ENCODE results near the gene NR5A2. TPM values are rescaled to one million over a fixed set of nuclear protein-coding genes. Genes with fewer than 3 reads are reported as not detected.

The NR5A2 gene
- polyA plus RNA-seq, 3 donors from 2014 or later, result not detected

DNA sequence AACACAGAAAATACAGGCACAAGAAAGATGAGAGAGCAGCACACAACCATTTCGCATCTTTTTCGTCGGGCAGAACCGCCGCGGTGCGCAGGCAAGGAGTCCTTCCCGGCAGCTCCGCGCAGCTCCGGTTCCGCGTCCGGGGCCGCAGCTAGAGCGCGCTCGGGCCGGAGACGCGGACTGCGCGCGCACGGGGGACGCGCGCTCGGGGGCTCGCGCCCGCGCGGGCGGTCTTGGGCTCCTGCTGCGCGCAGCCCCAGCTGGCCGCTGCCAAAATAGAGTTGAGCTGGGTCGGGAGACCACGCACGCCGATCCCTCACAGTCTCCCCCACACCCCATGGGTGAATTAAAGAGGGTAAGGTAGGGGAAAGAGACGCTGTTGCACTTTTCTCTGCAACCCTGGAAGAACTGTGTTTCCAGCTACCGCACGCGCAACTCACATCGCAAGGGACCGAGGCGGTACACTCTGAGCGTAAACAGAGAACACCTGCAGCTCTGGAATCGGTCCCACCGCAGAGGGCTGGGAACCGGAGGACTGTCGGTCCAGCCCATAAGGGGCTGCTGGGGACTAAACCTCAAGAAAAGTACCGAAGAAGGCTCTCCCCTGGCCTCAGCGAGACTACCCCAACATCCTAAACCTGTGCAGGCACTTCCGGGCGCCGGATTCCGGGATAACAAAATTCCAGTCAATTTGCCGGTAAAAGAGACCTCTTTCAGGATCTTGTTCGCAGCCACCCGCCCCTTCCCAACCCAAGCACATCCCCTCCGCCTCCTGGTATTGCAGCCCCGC is 1.7 kb downstream of the NR5A2 start:
- DNase-seq, result no peak
- Mint-ChIP-seq H3K4me3 (peak overlapping the region; percentile 39 to 79 (median 71)), H3K27ac (no peak overlapping the region), H3K4me1 (peaks cover 6 to 7% of the 10 kb centered on the region in 2 donors), H3K9me3 (no peaks in the 10 kb centered on the region), H3K36me3 (no peaks in the 10 kb centered on the region), H3K27me3 (ENCODE audit: low read depth in 3 of 3) (peaks cover 8 to 16% (median 15%) of the 10 kb centered on the region in 3 donors)

DNA sequence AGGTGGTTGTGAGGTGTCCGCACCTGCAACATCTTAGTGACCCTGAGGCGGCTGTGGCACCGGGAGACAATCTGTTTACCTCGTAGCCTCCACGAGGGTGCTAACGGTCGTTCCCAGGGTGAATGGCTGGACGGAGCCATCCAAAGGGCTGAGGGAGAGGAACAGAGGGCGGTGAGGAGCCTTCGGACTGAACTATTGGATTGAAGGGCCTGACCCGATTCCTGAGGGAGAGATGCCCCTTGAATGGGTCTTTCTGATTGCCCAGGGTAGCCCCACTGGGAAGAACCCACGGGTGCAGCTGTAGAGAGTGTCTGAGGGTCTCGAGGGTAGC is 2.3 kb downstream of the NR5A2 start:
- Mint-ChIP-seq H3K36me3 (no peaks in the 10 kb centered on the region), H3K27me3 (ENCODE audit: low read depth in 3 of 3) (peaks cover 8 to 16% (median 15%) of the 10 kb centered on the region in 3 donors)

DNA sequence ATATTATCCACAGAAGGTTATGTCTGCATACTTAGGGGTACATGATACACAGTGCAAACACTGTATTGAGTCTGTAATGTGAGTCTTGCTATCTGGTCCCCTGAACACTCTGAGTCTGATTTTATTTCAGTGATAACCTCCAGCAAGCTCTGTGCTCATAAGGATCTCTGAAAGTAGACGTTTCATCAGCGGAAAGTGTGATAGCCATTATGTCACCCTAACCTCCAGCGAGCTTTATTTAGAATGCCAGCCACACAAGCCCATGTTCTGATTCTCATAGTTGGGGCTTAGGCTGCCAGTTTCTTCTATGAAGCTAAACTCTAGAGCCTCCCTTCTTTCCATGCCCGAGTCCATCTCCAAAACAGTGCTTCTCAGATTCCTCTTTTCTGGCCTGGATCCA is 3.3 kb downstream of the NR5A2 start:
- Mint-ChIP-seq H3K9me3 (no peaks in the 10 kb centered on the region), H3K36me3 (no peaks in the 10 kb centered on the region), H3K4me1 (peaks cover 6 to 9% of the 10 kb centered on the region in 2 donors), H3K4me3 (no peak overlapping the region), H3K27me3 (ENCODE audit: low read depth in 3 of 3) (peaks cover 10 to 16% (median 15%) of the 10 kb centered on the region in 3 donors), H3K27ac (no peak overlapping the region)
- DNase-seq, result no peak

More for the DNA sequence above, 2.3 kb downstream of the NR5A2 start:
- Mint-ChIP-seq H3K4me3 (peak overlapping the region in 3 of 5 donors; percentile 30 to 43 (median 34)), H3K9me3 (no peaks in the 10 kb centered on the region), H3K4me1 (peaks cover 6 to 7% of the 10 kb centered on the region in 2 donors), H3K27ac (no peak overlapping the region)
- no peak for DNase-seq

DNA sequence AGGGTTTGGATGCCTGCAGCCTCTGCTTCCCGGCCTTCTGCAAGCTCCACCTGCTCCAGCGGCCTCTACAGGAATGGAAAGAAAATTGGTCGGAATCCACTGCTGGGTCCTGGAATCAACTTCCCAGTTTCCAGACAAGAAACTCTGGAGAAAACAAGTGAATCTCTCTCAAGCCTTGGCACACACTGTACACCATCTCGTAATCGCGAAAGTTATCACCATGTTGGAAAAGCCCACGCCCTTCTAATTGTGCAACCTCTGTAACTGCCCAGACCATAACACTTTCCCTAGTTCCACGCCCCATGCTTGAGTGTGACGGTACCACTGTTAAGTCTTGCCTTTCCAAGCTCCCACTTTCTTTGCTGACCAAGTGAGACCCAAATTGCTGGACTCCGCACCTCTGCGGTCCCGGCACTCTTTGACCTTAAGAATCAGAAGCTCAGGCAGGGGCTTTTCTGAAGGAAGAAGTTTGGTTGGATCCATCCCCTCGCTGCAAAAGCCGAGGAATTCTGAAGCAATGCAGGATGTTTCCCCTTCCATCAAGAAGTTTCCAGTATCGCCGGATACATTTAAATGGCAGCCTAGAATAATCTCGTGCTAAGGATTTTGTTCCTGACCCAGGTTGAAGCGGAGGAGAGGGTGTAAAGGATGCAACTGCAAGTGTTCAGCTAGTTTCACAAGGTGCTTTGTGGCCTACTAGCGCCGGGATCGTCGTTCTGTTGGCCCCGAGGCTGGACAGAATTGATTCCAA is 6.2 kb downstream of the NR5A2 start:
- Mint-ChIP-seq H3K4me1 (peaks cover 8 to 11% of the 10 kb centered on the region in 2 donors), H3K27ac (no peak overlapping the region), H3K9me3 (no peaks in the 10 kb centered on the region), H3K27me3 (ENCODE audit: low read depth in 3 of 3) (peaks cover 21 to 33% (median 29%) of the 10 kb centered on the region in 3 donors), H3K36me3 (no peaks in the 10 kb centered on the region), H3K4me3 (no peak overlapping the region)
- no peak for DNase-seq

DNA sequence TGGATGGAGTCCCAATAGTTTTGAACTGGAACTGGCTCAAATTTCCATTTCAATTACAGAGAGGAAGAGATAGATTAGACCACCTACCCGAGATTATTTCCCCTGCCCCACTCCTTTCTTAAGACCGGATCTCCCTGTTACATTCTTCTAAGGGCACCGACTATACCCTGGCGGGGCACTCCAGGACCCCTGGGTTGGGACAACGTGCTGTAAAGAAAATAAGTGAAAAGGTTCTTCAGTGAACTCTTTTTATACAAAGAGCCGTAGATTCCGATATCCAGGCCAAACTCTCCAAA is 6.7 kb downstream of the NR5A2 start:
- Mint-ChIP-seq H3K36me3 (no peaks in the 10 kb centered on the region), H3K27me3 (ENCODE audit: low read depth in 3 of 3) (peaks cover 21 to 30% (median 27%) of the 10 kb centered on the region in 3 donors), H3K4me1 (peaks cover 5 to 7% of the 10 kb centered on the region in 2 donors), H3K9me3 (no peaks in the 10 kb centered on the region), H3K4me3 (no peak overlapping the region), H3K27ac (no peak overlapping the region)
- no peak for DNase-seq

DNA sequence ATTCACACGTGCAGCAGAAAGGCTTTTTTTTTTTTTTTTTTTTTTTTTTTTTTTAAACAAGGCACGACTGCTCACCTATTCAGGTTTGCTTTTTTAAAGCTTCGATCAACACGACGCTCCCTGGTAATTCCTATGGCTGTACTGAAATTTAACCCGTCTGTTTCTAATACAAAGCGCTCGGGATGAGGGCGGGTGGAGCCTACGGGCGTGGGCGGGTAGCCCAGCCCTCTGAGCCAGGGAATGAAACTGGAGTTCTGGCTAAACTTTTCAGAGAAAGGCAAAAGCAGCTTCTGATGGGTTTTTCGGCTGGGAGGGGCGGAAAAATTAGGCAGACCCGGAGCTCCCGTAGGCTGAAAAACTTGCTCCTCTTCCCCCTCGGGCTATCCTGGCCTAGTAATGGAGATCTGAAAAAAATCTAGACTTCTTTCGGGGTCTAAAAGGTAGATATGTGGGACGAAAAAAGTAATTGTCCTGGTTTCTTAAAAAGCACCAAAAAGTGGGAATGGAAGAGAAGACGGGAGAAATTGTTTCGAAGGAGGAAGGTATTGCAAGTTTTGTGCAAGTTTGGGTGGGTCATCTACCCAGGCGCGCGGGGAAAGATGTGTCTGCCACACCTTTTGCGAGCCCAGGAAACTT is 7.4 kb downstream of the NR5A2 start:
- H3K36me3 Mint-ChIP-seq, result no peaks in the 10 kb centered on the region
- H3K4me1 Mint-ChIP-seq, result peaks cover 5 to 9% of the 10 kb centered on the region in 2 donors
- no peak overlapping the region for H3K4me3 Mint-ChIP-seq
- no peaks in the 10 kb centered on the region for H3K9me3 Mint-ChIP-seq
- no peak for DNase-seq
- H3K27ac Mint-ChIP-seq, result no peak overlapping the region
- peaks cover 20 to 32% (median 30%) of the 10 kb centered on the region in 3 donors for H3K27me3 Mint-ChIP-seq (ENCODE audit: low read depth in 3 of 3)

DNA sequence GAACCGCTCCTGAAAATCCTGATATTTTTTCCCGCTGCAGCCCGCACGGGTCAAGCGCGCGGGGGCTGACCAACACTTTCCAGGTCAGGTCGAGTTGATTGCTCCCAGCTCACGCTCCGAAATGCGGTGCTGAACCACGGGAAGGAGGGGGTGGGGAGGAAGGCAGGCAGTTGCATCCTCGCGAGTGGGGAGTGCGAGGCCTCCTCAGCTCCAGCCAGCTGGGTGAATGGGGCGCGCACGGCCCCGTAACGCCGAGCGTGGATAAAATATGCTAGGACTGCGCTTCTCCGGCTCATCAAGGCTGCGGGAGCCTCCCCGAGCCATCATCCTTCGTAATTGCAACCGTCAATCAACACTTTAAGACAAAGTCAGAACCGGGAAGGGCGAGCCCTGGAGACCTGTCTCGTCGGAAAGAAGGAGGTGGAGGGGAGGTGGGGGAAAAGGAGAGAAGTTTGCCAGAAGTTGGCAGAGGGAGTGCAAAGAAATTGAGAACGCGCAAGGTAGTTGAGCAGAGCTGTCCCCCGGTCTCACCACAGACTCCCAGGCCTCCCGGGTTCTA is 8.0 kb downstream of the NR5A2 start:
- H3K4me1 Mint-ChIP-seq, result peaks cover 8 to 15% of the 10 kb centered on the region in 2 donors
- no peak overlapping the region for H3K4me3 Mint-ChIP-seq
- peaks cover 17 to 36% (median 34%) of the 10 kb centered on the region in 3 donors for H3K27me3 Mint-ChIP-seq (ENCODE audit: low read depth in 3 of 3)
- no peaks in the 10 kb centered on the region for H3K9me3 Mint-ChIP-seq
- no peak for DNase-seq
- H3K27ac Mint-ChIP-seq, result no peak overlapping the region
- H3K36me3 Mint-ChIP-seq, result no peaks in the 10 kb centered on the region

DNA sequence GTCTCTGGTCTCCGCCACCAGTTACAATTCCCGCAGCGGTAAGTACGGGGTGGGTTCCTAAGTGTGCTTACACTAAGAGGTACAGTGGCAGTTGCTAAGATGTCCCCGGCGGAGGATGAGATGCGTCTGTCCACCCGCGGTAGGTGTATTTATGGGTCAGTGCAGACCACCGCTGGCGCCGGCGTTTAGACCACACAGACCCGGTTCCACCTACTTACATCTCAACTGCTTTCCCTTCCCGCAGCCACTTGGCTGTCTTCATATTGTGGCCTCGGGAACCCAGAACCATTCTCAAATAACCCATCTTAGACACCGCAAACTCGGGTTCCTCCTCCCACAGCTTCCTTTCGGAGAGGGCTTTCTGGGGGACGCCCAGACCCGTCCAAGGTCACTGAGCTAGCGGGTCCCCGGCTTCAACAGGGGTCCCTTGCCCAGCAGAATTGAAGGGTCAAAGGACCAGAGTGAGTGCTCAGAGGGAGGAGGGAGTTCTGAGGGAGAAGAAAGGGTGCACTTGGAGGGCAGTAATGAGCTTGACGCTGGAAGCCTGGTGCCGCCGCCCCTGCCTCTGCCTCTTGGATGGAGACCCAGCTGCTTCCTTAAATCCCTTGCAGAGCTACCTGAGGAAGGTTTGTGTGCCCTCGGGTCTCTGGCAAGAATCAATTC is 8.6 kb downstream of the NR5A2 start:
- Mint-ChIP-seq H3K4me1 (peaks cover 10 to 15% of the 10 kb centered on the region in 2 donors), H3K36me3 (no peaks in the 10 kb centered on the region), H3K27ac (no peak overlapping the region), H3K27me3 (ENCODE audit: low read depth in 3 of 3) (peaks cover 14 to 37% (median 33%) of the 10 kb centered on the region in 3 donors), H3K4me3 (peak overlapping the region in 1 of 5 donors; percentile 30), H3K9me3 (no peaks in the 10 kb centered on the region)
- DNase-seq, result no peak

DNA sequence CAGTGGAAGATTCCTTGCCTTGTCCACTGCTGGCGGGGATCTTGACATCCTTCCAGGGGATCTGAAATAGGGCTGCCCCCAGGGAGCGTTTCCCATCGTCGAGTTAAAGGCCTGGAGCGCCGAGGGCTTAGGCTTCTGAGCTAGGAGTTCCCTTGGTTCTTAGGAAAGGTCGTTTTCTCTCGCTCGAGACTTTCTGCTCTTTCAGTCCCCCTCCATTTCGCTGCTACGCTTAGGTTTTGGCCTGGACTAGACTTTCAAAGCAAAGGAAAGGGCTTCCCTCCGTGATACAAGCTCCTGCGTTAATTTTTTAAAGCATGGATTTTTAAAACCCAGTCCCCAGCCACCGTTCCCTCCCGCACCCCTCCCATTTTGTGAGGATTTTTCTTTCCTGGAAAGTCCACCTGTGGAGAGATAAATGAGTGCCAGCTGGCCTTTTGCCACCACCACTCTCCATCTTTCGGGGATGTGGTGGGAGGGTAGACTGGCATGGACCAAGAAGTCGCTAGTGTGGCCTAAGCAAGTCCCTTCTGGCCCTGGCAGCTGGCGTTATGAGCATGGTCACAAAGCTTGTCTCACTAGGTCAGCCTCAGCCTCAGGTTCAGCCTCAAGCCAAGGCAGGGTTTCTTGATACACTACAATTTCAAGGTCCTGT is 9.2 kb downstream of the NR5A2 start:
- H3K36me3 Mint-ChIP-seq, result no peaks in the 10 kb centered on the region
- no peak overlapping the region for H3K27ac Mint-ChIP-seq
- peaks cover 10 to 15% of the 10 kb centered on the region in 2 donors for H3K4me1 Mint-ChIP-seq
- no peaks in the 10 kb centered on the region for H3K9me3 Mint-ChIP-seq
- DNase-seq, result no peak
- peak overlapping the region in 1 of 5 donors; percentile 30 for H3K4me3 Mint-ChIP-seq
- H3K27me3 Mint-ChIP-seq (ENCODE audit: low read depth in 3 of 3), result peaks cover 13 to 42% (median 40%) of the 10 kb centered on the region in 3 donors

DNA sequence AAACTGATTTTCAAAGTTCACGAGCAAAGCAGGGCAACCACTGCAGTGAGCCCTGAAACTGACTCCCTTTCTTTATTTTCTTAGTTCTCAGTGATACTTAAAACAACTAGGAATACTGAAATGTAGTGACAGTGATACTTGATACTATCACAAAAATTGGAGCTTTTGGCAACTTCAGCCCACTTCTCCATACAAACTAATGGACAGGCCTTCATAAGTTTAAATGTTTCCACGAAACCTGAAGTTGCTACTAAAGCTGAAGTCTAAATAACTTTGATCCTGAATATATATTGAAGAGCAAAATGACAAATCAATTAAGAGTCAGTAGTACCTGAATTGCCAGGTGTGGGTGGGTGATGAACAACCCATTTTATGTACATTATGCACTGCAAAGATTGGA is 10.0 kb downstream of the NR5A2 start:
- no peaks in the 10 kb centered on the region for H3K36me3 Mint-ChIP-seq
- no peak overlapping the region for H3K27ac Mint-ChIP-seq
- H3K4me3 Mint-ChIP-seq, result peak overlapping the region in 3 of 5 donors; percentile 4 to 73 (median 47)
- H3K27me3 Mint-ChIP-seq (ENCODE audit: low read depth in 3 of 3), result peaks cover 13 to 46% (median 43%) of the 10 kb centered on the region in 3 donors
- H3K9me3 Mint-ChIP-seq, result no peaks in the 10 kb centered on the region
- peaks cover 10 to 16% of the 10 kb centered on the region in 2 donors for H3K4me1 Mint-ChIP-seq
- no peak for DNase-seq

DNA sequence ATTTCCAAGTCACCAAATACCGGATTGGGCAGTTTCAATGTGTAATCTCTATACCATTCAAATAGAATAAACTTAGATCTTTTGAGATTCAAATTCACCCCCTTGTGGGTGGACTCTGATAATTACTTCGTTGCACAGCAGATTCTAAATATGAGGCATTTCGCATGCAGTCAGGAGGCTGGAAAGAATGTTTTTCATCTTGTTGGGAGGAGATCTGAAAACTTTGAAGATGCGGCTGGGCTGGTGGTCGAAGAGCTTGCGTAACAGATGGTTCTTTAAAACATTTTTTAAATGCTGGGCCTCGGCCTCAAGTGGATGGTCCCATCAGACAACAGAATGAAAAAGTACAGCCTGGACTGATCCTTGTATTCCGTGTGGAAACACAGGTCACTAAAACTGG is 10.4 kb downstream of the NR5A2 start:
- Mint-ChIP-seq H3K36me3 (no peaks in the 10 kb centered on the region), H3K27ac (no peak overlapping the region), H3K9me3 (peaks cover 0 to 2% (median 0%) of the 10 kb centered on the region in 6 donors), H3K4me3 (peak overlapping the region in 3 of 5 donors; percentile 4 to 73 (median 47)), H3K4me1 (peaks cover 14 to 20% of the 10 kb centered on the region in 2 donors), H3K27me3 (ENCODE audit: low read depth in 3 of 3) (peaks cover 16 to 49% (median 46%) of the 10 kb centered on the region in 3 donors)
- DNase-seq, result no peak

DNA sequence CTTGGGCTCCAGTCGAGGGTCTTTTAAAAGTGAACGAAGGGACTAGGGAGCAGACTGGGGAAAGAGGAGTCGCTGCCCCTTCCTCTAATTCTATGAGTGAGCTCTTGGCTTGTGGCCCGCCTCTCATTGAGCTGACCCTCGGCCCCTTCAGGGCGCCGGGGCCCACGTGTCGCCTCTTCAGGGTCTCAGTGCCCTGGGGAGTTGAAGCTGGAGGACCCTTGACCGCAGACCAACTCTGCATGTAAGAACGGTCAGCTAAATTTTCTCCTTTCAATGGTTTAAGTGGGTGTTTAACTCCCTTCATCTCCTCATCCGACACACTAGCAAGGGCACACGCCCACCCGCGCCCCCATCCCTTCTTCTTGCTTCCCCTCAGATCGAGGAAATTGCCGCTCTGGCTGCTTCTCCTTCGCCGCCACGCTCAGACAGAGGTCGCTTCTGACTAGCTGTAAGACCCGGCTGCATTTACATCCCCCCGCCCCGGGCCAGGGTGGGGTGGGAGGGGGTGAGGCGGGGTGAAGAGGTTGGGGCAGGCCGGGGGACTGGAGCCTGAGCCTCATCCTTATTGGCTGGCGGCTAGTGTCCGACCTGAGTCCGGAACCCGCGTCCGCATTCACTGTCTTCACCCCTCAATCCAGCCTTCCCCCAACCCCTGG is 10.9 kb downstream of the NR5A2 start:
- Mint-ChIP-seq H3K36me3 (no peaks in the 10 kb centered on the region), H3K27me3 (ENCODE audit: low read depth in 3 of 3) (peaks cover 21 to 53% (median 46%) of the 10 kb centered on the region in 3 donors), H3K27ac (no peak overlapping the region), H3K4me3 (peak overlapping the region in 2 of 5 donors; percentile 47 to 73), H3K4me1 (peaks cover 18 to 24% of the 10 kb centered on the region in 2 donors), H3K9me3 (peaks cover 0 to 2% (median 0%) of the 10 kb centered on the region in 6 donors)
- DNase-seq, result no peak

Measured in immature natural killer cell (primary cell).